GM19468 (cell line): ENCODE data around the gene TYW1B.
"Not testable (repeated sequence)": the region's sequence is repeated elsewhere in the genome, so short reads cannot be mapped to it uniquely, and the experiment has no call there.

Source experiments
- ATAC-seq: cut with Tn5 transposase; IDR thresholded peaks from one replicate; pipeline ENCODE4 v1.9.1; 2021; ENCODE audit warnings: mild to moderate bottlenecking, moderate library complexity, moderate number of reproducible peaks; ENCODE audit not compliant: unreplicated experiment; ENCODE audit errors: extremely low read depth

TYW1B gene

DNA sequence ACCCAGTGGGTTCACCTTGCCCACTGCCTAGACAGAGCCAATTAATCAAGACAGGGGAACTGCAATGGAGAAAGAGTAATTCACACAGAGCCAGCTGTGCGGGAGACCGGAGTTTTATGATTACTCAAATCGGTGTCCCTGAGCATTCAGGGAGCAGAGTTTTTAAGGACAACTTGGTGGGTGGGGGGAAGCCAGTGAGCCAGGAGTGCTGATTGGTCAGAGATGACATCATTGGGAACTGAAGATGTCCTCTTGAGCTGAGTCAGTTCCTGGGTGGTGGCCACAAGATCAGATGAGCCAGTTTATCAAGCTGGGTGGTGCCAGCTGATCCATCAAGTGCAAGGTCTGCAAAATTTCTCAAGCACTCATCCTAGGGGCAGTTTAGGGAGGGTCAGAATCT is 240.7 kb downstream of the TYW1B start:
- not testable (repeated sequence) for ATAC-seq

DNA sequence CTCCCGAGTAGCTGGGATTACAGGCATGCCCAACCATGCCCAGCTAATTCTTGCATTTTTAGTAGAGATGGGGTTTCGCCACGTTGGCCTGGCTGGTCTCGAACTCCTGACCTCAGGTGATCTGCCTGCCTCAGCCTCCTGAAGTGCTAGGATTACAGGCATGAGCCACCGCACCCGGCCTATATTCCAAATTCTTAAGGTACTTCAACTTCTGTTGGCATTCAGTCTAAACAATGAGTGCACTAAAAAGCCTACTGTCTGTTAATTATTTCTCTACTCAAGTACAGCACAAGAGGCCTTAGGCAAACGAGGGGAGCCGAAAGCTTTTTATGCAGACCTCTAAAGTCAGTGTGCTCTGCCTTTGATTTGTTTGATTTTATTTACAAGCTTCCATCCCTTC is 243.4 kb downstream of the TYW1B start:
- not testable (repeated sequence) for ATAC-seq

DNA sequence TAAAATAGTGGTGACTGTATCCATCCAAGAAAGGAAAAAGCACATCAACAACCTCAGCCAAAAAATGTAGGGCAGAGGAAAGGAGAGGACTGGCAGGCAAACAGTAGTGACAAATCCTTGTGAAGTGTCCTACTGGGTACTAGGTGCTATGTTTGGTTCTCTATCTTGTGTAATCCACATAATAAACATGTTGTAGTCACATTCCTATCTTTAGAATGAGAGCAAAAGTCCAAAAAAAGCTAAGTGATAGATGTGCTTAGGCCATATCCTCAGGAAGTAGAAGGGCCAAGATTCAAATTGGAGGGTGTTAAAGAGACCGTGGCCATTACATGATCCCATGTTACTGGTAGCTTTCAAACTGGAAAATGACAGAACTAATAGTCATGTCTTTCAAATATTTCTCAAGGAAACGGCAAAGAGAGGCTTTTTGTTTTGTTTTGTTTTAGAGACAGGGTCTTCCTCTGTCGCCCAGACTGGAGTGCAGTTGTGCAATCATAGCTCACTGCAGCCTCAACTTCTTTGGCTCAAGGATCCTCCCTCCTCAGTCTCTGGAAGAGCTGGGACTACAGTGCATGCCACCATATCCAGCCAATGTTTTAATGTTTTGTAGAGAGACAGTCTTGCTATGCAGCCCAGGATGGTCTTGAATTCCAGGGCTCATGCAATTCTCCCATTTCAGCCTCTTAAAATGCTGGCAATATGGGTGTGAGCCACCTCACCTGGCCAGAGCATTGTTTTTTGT is 244.2 kb downstream of the TYW1B start:
- ATAC-seq: not testable (repeated sequence)

DNA sequence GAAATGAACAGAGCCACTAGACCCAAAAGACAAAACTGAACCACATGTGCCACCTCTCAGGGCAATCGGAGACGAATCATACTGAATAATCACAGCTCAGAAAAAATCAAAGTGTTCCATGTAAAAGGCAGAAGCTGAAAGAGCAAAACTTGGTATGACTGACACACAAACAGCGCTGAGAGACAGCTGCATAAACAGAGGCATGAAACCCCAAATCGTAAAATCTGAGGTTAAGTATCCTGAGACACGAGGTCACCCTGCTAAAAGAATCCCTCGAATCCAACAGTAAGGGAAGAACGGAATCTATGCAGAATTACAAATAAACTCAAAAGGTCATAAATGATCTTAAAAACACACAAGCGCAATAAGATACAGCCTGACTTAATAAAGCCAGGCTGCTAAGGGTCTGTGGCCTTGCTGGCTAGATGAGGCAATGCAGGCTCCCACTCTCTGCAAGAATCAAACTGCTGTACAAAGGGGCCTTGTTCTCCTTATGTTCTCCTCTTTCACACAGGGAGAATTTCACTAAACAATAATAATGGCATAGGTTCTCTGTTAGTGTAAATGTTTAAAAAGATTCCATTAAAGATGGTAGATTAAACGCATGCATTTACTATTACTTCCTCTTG is 247.7 kb downstream of the TYW1B start:
- not testable (repeated sequence) for ATAC-seq

DNA sequence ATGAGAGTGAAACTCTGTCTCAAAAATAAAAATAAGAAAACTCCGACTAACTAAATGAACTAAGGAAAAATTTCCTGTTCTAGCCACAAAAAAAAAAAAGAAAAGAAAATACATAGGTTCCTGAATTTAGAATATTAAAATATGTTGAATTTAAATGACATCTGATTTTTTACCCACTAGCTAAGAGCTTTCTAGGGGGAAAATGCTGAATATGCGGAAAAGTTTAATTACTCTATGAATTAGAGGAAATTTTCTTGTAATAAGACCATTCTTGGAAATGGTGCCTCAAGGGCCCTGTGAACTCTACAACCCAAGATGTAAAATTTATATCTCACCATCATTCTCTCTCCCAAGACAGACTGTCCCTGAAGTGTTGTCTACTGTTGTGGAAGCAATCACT is 250.9 kb downstream of the TYW1B start:
- no peak for ATAC-seq

DNA sequence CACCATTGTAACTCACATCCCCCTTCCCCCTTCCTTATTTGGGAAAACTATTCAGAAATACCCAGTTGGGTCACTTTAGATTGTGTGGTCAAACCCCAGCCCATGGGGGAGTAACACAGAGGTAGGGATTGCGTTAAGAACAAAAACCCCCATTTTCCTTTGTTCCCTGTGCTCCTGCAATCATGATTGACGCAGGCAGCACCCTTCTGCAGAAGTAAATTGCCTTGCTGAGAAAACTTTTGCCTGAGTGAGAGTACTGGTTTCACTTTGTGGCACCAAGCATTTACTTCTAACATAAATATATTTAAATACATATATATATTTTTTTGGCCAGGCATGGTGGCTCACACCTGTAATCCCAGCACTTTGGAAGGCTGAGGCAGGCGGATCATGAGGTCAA is 266.0 kb downstream of the TYW1B start:
- not testable (repeated sequence) for ATAC-seq

DNA sequence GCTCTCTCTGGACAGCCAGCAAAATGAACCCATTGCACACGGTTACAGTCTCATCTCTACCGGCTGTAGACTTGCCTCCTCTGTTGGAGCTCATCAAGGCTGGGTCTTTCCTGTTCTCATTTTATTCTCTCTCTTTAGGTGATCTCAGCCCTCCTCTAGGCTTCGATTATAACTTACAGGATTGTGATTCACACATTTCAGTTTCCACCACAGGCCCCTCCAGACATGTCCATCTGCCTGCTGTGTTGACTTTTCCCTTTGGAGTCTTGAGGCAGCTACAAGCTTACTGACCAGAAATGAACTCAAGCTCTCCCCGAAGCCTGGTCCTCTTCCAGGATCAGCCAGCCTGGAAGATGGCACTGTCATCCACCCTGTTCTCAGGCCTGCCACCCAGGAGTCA is 268.5 kb downstream of the TYW1B start:
- not testable (repeated sequence) for ATAC-seq

DNA sequence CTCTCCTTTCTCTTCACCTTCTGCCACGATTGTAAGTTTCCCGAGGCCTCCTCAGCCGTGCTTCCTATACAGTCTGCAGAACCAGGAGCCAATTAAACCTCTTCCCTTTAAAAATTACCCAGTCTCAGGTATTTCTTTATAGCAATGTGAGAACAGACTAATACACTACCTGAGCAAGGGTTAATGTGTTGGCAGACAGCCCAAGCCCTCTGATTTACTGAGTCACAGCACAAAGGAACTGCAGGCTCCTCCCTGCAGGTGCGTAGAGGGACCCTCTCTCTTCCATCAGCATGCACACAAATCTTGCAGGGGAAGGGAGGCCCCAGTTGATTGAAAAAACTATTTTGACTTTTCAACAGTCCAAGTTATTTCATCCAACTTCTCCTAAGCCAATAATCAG is 271.3 kb downstream of the TYW1B start:
- ATAC-seq: not testable (repeated sequence)

DNA sequence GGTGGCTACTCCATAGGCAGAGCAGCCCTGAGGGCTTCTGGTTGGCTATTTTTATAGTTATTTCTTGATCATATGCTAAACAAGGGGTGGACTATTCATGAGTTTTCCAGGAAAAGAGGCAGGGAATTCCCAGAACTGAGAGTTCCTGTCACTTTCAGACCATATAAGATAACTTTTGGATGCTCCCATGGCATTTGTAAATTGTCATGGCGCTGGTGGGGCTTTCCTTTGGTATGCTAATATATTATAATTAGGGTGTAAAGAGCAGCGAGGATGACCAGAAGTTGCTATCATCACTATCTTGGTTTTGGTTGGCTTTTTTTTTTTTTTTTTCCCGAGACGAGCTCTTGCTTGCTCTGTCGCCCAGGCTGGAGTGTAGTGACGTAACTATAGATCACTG is 272.8 kb downstream of the TYW1B start:
- ATAC-seq: not testable (repeated sequence)

DNA sequence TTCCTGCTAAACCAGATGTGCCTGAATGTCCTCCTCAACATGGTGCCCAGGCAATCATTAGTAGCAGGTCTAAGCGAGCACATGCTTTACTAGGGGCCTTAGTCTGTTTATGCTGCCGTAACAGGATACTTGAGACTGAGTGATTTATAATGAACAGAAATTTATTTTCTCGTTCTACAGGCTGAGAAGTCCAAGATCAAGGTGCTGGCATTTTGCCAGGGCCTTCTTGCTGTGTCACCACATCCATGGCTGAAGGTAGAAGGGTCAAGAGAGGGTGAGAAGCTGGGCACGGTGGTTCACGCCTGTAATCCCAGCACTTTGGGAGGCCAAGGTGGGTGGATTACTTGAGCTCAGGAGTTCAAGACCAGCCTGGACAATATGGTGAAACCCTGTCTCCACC is 273.6 kb downstream of the TYW1B start:
- ATAC-seq: not testable (repeated sequence)

DNA sequence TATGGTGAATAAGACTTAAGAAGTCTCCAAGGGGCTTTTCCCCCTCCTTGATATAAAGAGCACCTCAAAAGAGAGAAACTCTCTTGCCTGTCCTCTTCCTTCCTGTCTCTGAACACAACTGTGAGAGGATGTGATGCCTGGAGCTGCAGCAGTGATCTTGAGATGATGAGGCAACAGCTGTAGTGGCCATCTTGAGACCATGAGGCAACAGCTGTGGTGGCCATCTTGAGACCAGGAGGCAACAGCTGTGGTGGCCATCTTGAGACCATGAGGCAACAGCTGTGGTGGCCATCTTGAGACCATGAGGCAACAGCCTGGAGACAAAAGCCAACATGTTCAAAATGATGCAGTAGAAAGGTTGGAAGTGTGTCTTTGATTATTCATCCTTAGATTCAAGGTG is 277.5 kb downstream of the TYW1B start:
- not testable (repeated sequence) for ATAC-seq

DNA sequence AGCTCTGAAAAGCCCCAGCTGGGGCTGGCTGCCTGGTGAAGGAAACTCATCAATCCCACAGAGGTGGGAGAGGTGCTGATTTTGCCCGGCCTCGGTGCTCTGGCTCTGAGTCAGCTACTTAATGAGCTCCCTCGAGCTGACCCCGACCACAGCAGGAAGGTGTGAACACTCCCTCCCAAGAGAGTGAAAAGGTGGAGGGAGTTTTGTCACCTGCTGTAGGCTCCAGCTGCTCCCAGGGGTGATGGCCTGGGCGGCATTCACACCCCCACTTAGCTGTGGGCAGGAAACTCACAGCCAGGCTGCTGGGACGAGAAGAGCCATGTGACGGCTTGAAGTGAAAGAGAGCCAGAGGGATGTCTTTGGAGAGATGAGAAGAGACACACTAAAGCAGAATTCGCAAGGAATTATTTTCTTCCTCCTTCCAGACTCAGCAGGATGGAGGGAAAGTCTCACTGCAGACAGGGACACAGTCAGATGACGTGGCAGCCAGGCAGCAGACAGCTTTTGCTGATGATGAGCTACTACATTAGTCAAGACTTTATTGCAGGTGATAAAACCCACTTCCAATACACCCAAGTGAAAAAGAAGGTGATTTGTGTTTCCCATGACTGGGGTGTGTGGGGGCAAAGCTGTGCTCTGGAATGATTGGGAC is 281.3 kb downstream of the TYW1B start:
- not testable (repeated sequence) for ATAC-seq

DNA sequence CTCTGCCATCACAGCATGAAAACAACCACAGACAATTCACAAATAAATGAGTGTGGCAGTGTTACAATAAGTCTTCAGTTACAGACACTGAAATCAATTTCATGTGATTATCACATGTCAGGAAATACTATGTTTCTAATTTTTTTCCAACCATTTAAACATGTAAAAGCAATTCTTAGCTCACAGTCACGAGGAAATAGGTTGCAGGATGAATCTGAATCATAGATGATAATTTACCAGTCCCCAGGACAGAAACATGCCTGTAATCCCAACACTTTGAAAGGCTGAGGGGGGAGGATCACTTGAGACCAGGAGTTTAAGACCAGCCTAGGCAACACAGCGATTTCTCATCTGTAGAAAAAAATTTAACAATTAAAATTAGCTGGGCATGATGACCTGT is 283.5 kb downstream of the TYW1B start:
- not testable (repeated sequence) for ATAC-seq

DNA sequence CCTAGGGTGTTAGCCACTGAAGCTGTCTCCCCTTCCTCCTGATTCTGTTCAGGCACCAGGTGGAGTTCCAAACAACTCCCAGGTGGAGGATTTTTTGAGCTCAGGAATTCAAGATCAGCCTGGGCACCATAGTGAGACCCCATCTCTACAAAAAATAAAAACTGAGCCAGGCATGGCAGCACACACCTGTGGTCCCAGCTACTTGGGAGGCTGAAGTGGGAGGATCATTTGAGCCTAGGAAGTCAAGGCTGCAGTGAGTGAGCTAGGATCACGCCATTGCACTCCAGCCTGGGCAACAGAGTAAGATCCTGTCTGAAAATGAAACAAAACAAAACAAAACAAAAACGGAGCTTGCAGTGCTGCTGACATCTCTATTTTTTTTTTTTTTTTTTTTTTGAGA is 287.1 kb downstream of the TYW1B start:
- ATAC-seq: no peak

DNA sequence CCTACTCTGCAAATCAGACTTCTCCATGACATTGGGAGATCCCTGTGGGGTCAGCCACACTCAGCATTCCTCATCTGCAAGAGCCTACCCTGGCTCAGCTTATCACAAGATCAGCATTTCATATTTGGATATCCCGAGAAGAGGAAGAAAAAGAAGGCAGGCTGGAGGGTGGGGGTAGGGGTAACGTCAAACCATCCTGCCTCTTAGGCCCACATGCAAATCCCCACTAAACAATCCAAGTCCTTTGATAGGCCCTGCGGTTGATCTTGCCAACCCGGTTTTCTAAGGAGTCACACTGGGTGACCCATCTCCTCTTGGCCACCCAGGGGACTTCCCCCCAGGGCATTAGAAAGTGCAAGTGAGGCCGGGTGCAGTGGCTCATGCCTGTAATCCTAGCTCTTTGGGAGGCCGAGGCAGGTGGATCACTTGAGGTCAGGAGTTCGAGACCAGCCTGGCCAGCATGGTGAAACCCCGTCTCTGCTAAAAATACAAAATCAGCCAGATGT is 287.8 kb downstream of the TYW1B start:
- ATAC-seq: no peak

DNA sequence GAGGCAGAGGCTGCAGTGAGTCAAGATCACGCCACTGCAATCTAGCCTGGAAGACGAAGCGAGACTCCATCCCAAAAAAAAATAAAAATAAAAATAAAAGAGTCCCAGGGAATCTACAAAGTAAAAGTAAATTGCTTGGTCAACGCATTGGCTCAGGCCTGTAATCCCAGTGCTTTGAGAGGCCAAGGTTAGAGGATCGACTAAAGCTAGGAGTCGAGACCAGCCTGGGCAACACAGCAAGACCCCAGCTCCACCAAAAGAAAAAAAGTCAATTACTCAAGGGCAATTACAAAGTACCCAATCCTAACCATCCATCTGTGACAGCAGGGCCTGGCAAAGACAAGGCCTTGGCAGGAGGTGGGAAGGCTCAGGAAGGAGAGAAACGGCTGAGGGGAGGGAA is 288.3 kb downstream of the TYW1B start:
- ATAC-seq: no peak

DNA sequence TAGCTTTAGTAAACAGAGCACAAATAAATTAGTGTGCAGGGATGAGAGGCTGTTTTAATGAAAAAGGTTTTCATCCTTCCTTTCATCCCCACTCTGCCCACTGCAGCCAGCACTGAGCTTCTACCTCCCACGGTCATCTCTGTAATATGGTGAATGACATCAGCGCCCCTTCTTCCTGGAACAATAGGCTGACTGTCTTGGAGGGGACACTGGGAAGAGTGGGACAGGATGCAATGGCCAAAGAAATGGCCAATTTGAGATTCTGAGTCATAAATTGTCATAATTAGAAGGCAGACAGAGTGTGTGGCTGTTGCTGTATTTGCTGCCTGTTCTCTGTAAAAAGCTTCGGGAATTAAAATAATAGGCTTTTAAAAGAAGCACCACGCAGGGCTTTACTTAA is 289.1 kb downstream of the TYW1B start:
- no peak for ATAC-seq

DNA sequence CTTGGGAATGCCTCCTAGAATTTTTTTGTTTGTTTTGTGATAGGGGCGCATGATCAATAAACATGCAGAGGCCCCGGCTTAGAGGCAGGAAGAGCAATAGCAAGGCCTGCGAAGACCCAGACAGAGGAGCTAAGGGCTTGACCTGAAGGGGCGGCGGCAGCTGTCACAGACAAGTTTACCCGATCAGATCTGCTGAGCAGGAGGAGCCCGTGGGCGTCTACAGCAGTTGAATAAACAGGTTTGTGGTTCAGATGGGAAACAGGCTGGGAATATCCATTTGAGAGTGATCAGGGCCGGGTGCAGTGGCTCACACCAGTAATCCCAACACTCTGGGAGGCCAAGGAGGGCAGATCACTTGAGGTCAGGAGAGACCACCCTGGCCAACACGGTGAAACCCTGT is 289.9 kb downstream of the TYW1B start:
- no peak for ATAC-seq

DNA sequence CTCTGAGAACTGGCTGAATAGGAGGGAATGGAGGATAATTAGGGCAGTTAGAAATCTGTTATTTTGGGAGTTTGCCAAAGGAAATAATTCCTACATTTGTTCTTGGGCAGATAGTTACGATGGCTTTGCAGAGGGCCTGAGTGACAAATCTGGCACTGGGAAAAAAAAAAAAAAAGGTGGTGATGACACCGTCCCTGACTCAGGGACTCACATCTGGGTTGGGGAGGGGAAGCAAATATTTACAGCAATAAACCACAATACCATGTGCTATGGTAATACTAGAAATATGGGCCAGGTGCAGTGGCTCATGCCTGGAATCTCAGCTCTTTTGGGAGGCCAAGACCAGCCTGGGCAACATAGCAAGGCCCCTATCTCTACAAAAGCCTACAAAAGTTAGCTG is 292.0 kb downstream of the TYW1B start:
- not testable (repeated sequence) for ATAC-seq

DNA sequence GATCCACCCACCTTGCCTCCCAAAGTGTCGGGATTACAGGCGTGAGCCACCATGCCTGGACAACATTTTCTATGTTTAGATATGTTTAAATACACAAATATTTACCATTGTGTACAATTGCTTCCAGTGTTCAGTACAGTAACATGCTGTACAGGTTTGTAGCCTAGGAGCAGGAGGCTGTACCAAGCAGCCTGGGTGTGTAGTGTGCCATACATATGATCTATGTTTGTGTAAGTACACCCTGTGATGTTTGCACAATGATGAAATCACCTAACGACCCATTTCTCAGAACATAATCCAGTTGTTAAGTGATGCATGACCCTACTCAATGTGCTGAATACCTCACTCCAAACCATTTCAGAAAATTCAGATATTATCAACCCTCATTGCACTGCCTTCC is 297.0 kb downstream of the TYW1B start:
- ATAC-seq: not testable (repeated sequence)
